ENCODE data around the gene POLR1F.
A peak's percentile ranks its signal among the peaks of the same experiment; 100 is the strongest.

The POLR1F gene

DNA sequence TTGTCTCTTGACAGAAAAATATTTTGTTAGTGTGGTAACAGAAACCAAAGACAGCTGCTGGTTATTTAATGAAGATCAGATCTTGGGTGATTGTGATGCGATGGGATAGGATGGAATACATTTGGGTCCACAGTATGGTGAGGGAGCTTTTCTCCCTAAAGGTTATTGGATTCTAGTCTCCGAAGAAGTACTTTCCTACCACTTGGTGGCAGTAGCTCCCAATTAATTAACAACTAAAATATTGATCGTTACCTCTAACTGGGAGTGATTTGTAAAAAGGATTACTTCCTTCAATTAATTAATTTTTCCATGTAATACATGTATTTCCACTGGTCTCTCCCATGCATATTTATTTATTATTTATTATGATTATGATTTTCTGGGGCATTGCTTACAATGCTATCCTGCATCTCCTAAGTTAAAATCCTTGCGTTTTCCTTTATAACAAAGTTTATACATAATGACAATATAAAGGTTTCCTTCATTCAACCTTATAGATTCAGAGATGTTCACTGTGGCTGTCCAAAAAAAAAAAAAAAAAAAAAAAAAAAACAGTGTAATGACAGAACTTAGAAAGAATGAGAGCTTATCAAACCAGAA lies 39.0 kb upstream of the POLR1F start:
- no peak overlapping the region for H2BK12ac ChIP-seq (ENCODE audit: low read length)
- H2BK5ac ChIP-seq (ENCODE audit: low read depth, low read length, poor library complexity) = no peak overlapping the region
- no peak overlapping the region for H2AFZ ChIP-seq (ENCODE audit: insufficient read depth, low read length, poor library complexity)
- no peak overlapping the region for H2AK5ac ChIP-seq (ENCODE audit: low read length)
- no CpG with 5 or more reads among the region's 4 CpGs for WGBS (ENCODE audit: extremely low coverage, insufficient coverage, insufficient read length)
- H3K36me3 ChIP-seq (ENCODE audit: control insufficient read depth in 1 of 2, insufficient read depth in 2 of 2, low read length in 2 of 2) = no peaks in the 10 kb centered on the region
- H3K14ac ChIP-seq (ENCODE audit: low read length) = no peak overlapping the region
- DNase-seq = peak in 1 of 2 donors; percentile 65
- no peak overlapping the region for H4K12ac ChIP-seq (ENCODE audit: low read depth, low read length)
- no peaks in the 10 kb centered on the region for H3K4me1 ChIP-seq (ENCODE audit: control insufficient read depth in 1 of 2, insufficient read depth in 2 of 2, low read length in 2 of 2)
- no peak overlapping the region for H4K8ac ChIP-seq (ENCODE audit: low read depth, low read length)
- H2BK120ac ChIP-seq (ENCODE audit: insufficient read depth, low read length, poor library complexity) = no peak overlapping the region
- H3K4me3 ChIP-seq (ENCODE audit: low read depth, low read length) = no peak overlapping the region
- H3K4me2 ChIP-seq (ENCODE audit: low read length) = no peak overlapping the region
- H3K27me3 ChIP-seq (ENCODE audit: insufficient read depth, low read length) = no peaks in the 10 kb centered on the region
- no peak overlapping the region for H3K9ac ChIP-seq (ENCODE audit: low read length)
- no peak overlapping the region for H3K4ac ChIP-seq (ENCODE audit: low read depth, low read length)
- no peak overlapping the region for H4K91ac ChIP-seq (ENCODE audit: low read depth, low read length)
- H3K27ac ChIP-seq (ENCODE audit: low read depth, low read length) = no peak overlapping the region
- H3K79me1 ChIP-seq (ENCODE audit: low read length) = no peaks in the 10 kb centered on the region
- no peaks in the 10 kb centered on the region for H3K79me2 ChIP-seq (ENCODE audit: control insufficient read depth, insufficient read depth, low read length, poor library complexity)
- no peaks in the 10 kb centered on the region for H3K9me3 ChIP-seq (ENCODE audit: insufficient read depth, low read depth, low read length)
- no peak overlapping the region for H3K18ac ChIP-seq (ENCODE audit: low read length)
- no peak overlapping the region for H3K23ac ChIP-seq (ENCODE audit: low read length)

DNA sequence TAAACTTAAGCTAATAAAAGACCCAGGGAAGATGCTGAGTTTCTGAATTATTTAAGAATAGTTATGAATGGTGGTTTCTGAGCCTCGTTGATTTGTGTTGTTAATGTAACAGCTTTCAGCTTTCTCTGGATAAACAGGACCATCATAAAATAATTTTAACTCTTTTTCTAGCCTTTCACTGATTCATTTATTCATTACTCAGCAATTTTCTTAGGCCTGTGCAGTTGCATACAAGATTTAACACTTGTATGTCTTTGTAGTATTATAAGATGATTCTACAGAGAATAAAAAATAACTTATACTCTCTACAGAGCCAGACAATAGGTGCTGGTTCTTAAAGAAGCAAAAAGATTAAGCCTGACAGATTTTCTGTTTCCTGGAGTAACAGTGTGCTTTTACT lies 35.2 kb upstream of the POLR1F start:
- Histone ChIP-seq H4K8ac (ENCODE audit: low read depth, low read length) (no peak overlapping the region), H3K27ac (ENCODE audit: low read depth, low read length) (no peak overlapping the region), H3K4me2 (ENCODE audit: low read length) (no peak overlapping the region), H3K27me3 (ENCODE audit: insufficient read depth, low read length) (no peaks in the 10 kb centered on the region), H4K91ac (ENCODE audit: low read depth, low read length) (no peak overlapping the region), H3K4me3 (ENCODE audit: low read depth, low read length) (no peak overlapping the region), H4K12ac (ENCODE audit: low read depth, low read length) (no peak overlapping the region), H3K36me3 (ENCODE audit: control insufficient read depth in 1 of 2, insufficient read depth in 2 of 2, low read length in 2 of 2) (no peaks in the 10 kb centered on the region), H3K23ac (ENCODE audit: low read length) (no peak overlapping the region), H2AFZ (ENCODE audit: insufficient read depth, low read length, poor library complexity) (no peak overlapping the region), H2AK5ac (ENCODE audit: low read length) (no peak overlapping the region), H3K14ac (ENCODE audit: low read length) (no peak overlapping the region), H3K4me1 (ENCODE audit: control insufficient read depth in 1 of 2, insufficient read depth in 2 of 2, low read length in 2 of 2) (no peaks in the 10 kb centered on the region), H2BK120ac (ENCODE audit: insufficient read depth, low read length, poor library complexity) (no peak overlapping the region), H3K9me3 (ENCODE audit: insufficient read depth, low read depth, low read length) (no peaks in the 10 kb centered on the region), H3K9ac (ENCODE audit: low read length) (no peak overlapping the region), H3K18ac (ENCODE audit: low read length) (no peak overlapping the region), H2BK5ac (ENCODE audit: low read depth, low read length, poor library complexity) (no peak overlapping the region), H3K79me1 (ENCODE audit: low read length) (no peaks in the 10 kb centered on the region), H2BK12ac (ENCODE audit: low read length) (no peak overlapping the region), H3K4ac (ENCODE audit: low read depth, low read length) (no peak overlapping the region), H3K79me2 (ENCODE audit: control insufficient read depth, insufficient read depth, low read length, poor library complexity) (no peaks in the 10 kb centered on the region)
- no peak for DNase-seq
- no CpG with 5 or more reads among the region's 1 CpG for WGBS (ENCODE audit: extremely low coverage, insufficient coverage, insufficient read length)

DNA sequence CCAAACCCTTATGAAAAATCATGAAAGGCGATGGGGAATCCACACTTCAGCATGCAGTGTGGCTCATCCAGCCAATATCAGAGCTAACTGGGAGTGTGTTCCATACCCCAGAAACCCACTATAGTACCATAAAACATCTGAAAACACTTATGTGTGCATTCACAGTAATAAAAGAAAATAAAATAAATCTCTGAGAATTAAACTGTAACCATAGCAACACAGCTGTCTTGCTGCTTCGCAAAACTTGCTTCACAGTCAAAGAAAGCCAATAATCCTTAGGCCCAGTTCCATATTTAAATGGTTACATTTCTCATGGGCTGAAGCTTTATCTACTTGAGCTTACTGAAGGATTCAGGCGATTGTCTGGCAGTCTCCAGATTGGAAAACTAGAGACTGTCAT lies 19.9 kb upstream of the POLR1F start:
- no peak overlapping the region for H3K9ac ChIP-seq (ENCODE audit: low read length)

DNA sequence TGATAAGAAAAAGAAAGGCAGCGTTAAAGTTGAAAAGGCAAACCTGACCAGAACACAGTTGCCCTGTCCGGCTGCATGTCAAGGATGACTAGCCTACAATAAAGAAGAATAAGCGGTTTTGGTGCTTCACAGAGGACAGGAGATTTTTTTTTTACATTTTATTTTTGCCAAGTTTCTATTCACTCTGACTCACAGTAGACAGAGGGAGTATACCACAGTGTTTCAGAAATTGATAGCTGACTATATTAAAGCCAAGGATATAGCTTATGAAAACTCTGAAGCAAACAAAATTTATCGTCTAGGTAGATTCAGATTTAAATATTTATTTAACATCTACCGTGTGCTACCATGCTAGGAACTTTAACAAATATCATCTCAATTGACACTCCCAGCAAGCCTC lies 16.9 kb upstream of the POLR1F start:
- no peak overlapping the region for H2BK120ac ChIP-seq (ENCODE audit: insufficient read depth, low read length, poor library complexity)
- no peak overlapping the region for H3K9ac ChIP-seq (ENCODE audit: low read length)
- no peak for DNase-seq
- H3K27ac ChIP-seq (ENCODE audit: low read depth, low read length) = no peak overlapping the region
- no peak overlapping the region for H3K18ac ChIP-seq (ENCODE audit: low read length)
- no peaks in the 10 kb centered on the region for H3K79me1 ChIP-seq (ENCODE audit: low read length)
- H4K8ac ChIP-seq (ENCODE audit: low read depth, low read length) = no peak overlapping the region
- H2BK5ac ChIP-seq (ENCODE audit: low read depth, low read length, poor library complexity) = no peak overlapping the region
- no peak overlapping the region for H2AFZ ChIP-seq (ENCODE audit: insufficient read depth, low read length, poor library complexity)
- WGBS (ENCODE audit: extremely low coverage, insufficient coverage, insufficient read length) = no CpG with 5 or more reads among the region's 5 CpGs
- H2AK5ac ChIP-seq (ENCODE audit: low read length) = no peak overlapping the region
- H3K36me3 ChIP-seq (ENCODE audit: control insufficient read depth in 1 of 2, insufficient read depth in 2 of 2, low read length in 2 of 2) = no peaks in the 10 kb centered on the region
- H3K4ac ChIP-seq (ENCODE audit: low read depth, low read length) = no peak overlapping the region
- H3K4me3 ChIP-seq (ENCODE audit: low read depth, low read length) = no peak overlapping the region
- no peak overlapping the region for H3K4me2 ChIP-seq (ENCODE audit: low read length)
- H3K23ac ChIP-seq (ENCODE audit: low read length) = no peak overlapping the region
- no peak overlapping the region for H2BK12ac ChIP-seq (ENCODE audit: low read length)
- H4K91ac ChIP-seq (ENCODE audit: low read depth, low read length) = no peak overlapping the region
- H3K14ac ChIP-seq (ENCODE audit: low read length) = no peak overlapping the region
- no peaks in the 10 kb centered on the region for H3K9me3 ChIP-seq (ENCODE audit: insufficient read depth, low read depth, low read length)
- no peak overlapping the region for H4K12ac ChIP-seq (ENCODE audit: low read depth, low read length)
- H3K27me3 ChIP-seq (ENCODE audit: insufficient read depth, low read length) = no peaks in the 10 kb centered on the region
- no peaks in the 10 kb centered on the region for H3K79me2 ChIP-seq (ENCODE audit: control insufficient read depth, insufficient read depth, low read length, poor library complexity)
- no peaks in the 10 kb centered on the region for H3K4me1 ChIP-seq (ENCODE audit: control insufficient read depth in 1 of 2, insufficient read depth in 2 of 2, low read length in 2 of 2)

More for the DNA sequence above, 19.9 kb upstream of the POLR1F start:
- Histone ChIP-seq H3K14ac (ENCODE audit: low read length) (no peak overlapping the region), H3K18ac (ENCODE audit: low read length) (no peak overlapping the region), H2AFZ (ENCODE audit: insufficient read depth, low read length, poor library complexity) (no peak overlapping the region), H3K23ac (ENCODE audit: low read length) (no peak overlapping the region), H3K4ac (ENCODE audit: low read depth, low read length) (no peak overlapping the region), H4K12ac (ENCODE audit: low read depth, low read length) (no peak overlapping the region), H3K36me3 (ENCODE audit: control insufficient read depth in 1 of 2, insufficient read depth in 2 of 2, low read length in 2 of 2) (no peaks in the 10 kb centered on the region), H2BK5ac (ENCODE audit: low read depth, low read length, poor library complexity) (no peak overlapping the region), H3K9me3 (ENCODE audit: insufficient read depth, low read depth, low read length) (no peaks in the 10 kb centered on the region), H3K79me2 (ENCODE audit: control insufficient read depth, insufficient read depth, low read length, poor library complexity) (no peaks in the 10 kb centered on the region), H3K4me2 (ENCODE audit: low read length) (no peak overlapping the region), H3K27me3 (ENCODE audit: insufficient read depth, low read length) (no peaks in the 10 kb centered on the region), H3K27ac (ENCODE audit: low read depth, low read length) (no peak overlapping the region), H3K4me3 (ENCODE audit: low read depth, low read length) (no peak overlapping the region), H4K91ac (ENCODE audit: low read depth, low read length) (no peak overlapping the region), H4K8ac (ENCODE audit: low read depth, low read length) (no peak overlapping the region), H3K79me1 (ENCODE audit: low read length) (no peaks in the 10 kb centered on the region), H2BK12ac (ENCODE audit: low read length) (no peak overlapping the region), H3K4me1 (ENCODE audit: control insufficient read depth in 1 of 2, insufficient read depth in 2 of 2, low read length in 2 of 2) (no peaks in the 10 kb centered on the region), H2BK120ac (ENCODE audit: insufficient read depth, low read length, poor library complexity) (no peak overlapping the region), H2AK5ac (ENCODE audit: low read length) (no peak overlapping the region)
- WGBS (ENCODE audit: extremely low coverage, insufficient coverage, insufficient read length) = no CpG with 5 or more reads among the region's 3 CpGs
- no peak for DNase-seq

All from trophoblast cell (in vitro differentiated cells and primary cell).